Right lobe of liver (tissue), 4 donors: ENCODE measurements around the gene ACOT6.

Source experiments
- CTCF ChIP-seq, 4 donors: fragments of 200-600 bp in 3 of 4; fragments of 450-650 bp in 1 of 4; IDR thresholded peaks; one replicate each; pipeline versions ENCODE4 v1.5.1 to v1.8.0; 2016 to 2022; ENCODE audit warnings: antibody characterized with exemption in 4 of 4, mild to moderate bottlenecking in 2 of 4
- POLR2A ChIP-seq: fragments of 450-650 bp; IDR thresholded peaks from one replicate; pipeline ENCODE4 v1.6.1; 2017; ENCODE audit warnings: antibody characterized with exemption, mild to moderate bottlenecking
- donor health status: DM: no; HTN: no; CAD: no.
- donor health status: DM: no; HTN: no; CAD: no.
- donor health status: DM: no; HTN: yes; CAD: no.

- TF ChIP-seq POLR2A (no peak), CTCF (IDR thresholded peaks at IDR 0.05) (no peak)
Measured at GRCh38 chr14:73613046-73613383, 698 bp downstream of the ACOT6 start.
